HG03342 (cell line): ENCODE data around the gene POLRMT.

Experiments
- ATAC-seq: cut with Tn5 transposase; IDR thresholded peaks from one replicate; pipeline ENCODE4 v1.9.1; 2021; ENCODE audit warnings: mild to moderate bottlenecking, moderate library complexity; ENCODE audit not compliant: unreplicated experiment

POLRMT gene

DNA sequence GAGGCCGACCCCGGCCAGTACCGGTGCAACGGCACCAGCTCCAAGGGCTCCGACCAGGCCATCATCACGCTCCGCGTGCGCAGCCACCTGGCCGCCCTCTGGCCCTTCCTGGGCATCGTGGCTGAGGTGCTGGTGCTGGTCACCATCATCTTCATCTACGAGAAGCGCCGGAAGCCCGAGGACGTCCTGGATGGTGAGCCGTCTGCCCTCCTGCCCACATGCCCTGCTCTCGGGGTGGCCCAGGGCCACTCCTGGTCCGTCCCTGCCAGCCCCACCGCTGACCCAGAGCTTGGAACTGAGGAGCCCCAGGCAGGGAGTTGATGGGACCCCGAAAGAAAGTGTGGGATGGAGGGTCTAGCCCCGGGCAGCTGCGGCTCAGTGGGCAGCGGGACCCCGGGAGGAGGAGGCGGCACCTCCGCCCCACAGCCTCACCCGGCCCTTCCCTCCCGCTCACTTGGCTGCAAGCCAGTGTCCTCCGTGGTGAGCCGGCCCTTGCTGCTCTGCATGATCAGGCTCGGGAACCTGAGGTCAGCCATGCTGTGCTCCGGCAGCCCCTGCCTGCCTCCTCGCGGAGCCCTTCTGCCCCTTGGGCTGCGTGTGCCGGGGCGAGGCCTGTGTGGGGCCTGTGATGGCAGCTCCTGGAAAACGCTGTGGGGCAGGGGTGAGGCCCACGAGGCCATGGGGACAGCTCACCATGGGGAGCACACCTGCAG lies 51.8 kb downstream of the POLRMT start:
- ATAC-seq: no peak

DNA sequence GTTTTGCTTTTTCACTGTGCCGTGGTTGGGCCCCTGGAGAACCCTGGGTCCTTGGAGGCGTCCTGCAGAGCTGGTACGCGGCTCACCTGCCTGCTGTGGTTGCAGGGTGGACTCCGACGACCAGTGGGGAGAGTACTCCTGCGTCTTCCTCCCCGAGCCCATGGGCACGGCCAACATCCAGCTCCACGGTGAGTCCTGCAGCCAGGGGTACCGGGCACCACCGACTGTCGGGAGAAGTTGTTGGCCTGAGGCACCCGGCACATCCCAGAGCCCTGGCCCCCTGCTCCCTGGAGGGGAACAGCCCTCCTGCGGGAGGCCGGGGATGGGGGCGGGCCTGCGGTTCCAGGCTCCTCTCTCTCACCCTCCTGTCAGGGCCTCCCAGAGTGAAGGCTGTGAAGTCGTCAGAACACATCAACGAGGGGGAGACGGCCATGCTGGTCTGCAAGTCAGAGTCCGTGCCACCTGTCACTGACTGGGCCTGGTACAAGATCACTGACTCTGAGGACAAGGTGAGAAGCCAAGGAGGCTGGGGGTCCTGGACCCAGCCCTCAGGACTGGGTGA lies 53.0 kb downstream of the POLRMT start:
- ATAC-seq: no peak

DNA sequence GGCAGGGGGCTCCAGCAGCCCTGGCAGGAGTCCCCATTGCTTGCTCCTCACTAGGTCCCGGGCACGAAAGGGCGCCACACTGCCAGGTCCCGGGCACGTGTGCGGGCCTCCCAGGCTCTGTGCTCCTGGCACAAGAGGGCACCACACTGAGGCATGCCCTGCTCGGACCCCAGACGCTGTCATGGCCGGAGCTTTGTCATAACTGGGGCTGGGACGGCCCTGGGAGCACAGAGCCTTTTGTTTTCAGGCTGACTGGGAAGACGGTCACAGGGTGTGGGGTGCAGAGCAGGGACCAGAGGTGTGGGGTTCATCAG lies 53.5 kb downstream of the POLRMT start:
- ATAC-seq: no peak

DNA sequence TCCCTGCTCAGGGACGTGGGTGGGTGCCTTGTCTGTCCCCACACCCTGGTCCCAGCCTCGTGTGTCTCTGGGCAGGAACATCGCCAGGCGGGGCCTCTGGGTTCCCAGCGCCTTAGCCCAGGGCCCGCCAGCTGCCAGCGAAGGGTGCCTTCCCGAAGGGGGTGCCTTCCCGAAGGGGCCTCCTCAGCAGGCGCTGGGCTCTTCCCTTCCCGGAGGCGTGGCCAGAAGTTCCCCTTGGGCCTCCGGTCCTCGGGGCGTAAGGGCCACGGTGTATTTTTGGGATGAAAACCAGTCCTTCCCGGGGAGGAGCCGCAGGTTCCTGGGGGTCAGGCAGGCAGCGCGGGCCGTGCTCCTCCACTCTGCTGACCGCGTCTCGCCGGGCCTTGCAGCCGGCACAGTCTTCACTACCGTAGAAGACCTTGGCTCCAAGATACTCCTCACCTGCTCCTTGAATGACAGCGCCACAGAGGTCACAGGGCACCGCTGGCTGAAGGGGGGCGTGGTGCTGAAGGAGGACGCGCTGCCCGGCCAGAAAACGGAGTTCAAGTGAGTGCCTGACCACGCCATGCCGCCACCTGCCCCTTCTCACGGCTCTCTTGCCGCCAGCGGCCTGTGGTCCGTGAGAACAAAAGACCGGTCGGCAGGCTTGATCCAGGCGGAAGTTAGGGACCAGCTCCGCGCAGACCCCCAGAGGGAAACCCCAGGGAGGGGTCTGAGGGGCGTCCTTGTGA lies 54.1 kb downstream of the POLRMT start:
- no peak for ATAC-seq

DNA sequence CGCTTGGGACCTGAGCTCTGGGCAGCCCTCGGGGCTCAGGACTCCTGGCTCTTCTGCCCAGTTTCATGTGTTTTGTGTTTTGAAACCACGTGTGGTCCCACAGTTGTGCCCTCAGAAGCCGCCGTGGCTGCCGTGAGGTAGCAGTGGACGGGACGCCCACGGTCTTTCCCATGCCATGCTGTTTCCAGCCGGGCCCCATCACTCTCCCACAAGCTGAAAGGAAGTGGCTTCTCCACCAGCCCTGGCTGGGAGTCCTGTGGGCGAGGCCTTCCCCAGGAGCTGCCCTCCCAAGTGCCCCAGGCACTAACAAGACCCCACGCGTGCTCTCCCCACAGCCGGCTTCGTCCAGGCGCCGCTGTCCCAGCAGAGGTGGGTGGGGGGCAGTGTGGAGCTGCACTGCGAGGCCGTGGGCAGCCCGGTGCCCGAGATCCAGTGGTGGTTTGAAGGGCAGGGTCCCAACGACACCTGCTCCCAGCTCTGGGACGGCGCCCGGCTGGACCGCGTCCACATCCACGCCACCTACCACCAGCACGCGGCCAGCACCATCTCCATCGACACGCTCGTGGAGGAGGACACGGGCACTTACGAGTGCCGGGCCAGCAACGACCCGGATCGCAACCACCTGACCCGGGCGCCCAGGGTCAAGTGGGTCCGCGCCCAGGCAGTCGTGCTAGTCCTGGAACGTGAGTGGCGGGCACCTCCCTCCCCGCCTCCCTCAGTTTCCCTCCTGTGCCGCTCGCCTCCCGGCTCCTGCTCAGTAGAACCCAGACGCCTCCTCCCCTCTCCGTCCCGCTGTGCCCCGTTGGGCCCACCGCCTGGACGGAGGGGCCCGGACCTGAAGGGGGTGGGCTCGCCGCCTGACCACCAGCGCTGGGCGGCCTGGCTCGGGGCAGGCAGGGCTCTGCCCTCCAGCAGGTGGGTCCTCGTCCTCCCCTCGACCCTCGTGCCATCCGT lies 55.6 kb downstream of the POLRMT start:
- no peak for ATAC-seq

DNA sequence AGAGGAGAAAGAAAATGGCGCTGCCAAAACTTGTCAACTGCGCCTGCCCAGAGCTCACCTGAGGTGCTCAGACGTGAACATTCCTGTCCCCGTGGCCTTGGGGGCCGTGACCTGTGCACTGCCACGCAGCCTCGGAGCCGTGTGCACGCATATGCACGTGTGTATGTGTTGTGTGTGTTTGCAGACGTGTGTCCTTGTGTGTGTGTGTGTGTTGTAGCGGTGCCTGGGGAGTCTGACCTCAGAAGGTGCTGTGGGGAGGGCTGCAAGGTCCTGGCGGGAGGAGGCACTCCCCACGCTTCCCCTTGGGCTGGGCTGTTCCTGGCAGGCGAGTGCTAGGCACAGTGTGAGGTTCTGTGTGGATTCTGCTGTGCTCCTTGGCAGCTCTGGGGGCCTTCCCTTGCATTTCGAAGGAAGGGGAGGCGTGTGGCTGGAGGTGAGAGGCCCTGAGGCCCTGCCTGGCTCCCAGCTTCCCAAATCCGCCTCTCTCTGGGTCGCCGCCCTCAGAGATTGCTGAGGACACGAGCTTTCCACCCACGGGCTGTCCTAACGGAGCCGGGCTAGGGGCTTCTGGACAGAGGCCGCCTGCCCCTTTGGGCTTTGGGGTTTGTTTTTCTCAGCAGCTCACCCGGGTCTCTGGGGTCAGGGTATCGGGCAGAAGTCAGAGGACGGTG lies 56.4 kb downstream of the POLRMT start:
- ATAC-seq: no peak

DNA sequence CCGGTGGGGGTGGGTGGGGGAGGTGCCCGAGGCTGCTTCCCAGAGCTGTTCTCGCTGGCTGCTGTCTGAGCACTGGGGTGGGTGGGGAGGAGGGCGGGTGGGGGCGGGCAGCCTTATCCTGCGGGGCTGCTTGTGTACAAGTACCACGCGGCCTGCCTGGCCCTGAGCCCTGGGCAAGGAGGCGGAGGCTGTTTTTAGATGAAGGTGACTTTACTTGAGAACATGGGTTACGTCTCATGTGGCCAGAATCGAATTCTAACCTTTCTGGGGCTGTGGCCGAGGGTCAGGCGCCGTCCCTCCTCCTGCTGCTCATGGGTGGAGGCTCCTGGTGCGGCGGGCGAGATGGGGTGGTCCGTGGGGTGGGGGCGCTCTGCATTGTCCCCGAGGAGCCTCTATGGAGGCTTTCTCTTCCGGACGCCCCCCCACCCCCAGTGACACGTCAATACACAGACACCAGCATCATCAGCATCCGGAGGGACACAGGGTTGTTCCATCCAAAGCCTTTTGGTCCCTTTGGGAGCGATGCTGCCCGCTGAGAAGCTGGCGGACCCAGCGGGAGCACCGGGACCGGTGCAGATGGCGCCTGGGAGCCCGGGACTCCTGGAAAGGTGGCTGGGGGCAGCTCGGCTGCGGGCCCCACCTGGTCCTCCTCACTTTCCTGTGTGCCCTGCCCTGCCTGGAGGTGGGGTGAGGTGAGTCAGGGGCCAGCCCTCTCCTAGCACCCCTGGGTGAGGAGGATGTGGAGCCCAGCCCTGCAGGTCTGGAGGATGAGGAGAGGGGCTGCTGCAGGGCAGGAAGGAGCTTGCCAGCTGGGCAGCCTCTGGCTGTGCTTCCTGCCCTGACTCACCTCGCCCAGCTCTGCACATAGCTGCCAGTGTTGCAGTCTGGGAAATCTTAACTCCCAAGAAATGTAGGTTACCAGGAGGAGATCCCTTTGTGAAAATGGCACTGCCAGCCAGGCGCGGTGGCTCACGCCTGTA lies 57.5 kb downstream of the POLRMT start:
- ATAC-seq: no peak

DNA sequence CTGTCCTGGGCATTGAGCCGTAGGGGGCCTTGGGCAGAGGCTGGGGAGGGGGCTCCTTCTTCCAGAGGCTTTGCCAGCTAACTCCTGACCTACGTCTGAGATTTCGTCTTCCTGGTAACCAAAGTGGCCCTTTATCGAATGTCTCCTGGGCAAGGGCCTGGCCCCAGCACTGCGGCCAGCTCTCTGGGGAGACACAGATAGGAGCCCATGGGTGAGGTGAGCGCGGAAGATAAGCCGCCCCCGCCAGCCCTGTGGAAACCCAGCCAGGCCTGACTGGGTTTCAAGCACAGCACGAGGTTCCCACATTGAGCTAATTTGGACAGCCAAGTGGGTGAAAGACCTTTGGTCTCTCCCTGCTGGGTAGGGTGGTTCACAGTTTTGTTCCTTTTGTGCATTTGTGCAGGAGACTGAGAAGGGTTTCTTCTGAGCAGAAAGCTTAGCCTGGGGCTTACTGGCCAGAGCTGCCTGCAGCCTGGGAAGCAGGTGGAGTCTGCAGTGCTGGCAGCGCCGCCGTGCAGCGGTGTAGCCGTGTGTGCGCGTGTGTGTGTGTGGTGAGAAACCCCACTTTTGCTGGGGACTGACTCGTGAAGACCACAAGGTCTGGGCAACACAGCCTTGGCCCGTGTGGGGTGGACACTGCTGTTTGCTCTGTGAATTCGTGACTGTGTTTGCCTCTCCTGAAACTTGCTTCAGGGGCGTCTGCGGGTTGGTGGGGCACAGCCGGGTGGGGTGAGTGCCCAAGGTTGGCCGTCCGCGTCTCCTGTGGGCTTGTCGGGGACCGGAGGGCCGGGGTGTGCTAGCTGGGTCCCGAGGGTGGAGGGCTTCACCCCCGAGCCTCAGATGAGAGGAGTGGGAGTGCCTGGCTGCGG lies 58.4 kb downstream of the POLRMT start:
- no peak for ATAC-seq

DNA sequence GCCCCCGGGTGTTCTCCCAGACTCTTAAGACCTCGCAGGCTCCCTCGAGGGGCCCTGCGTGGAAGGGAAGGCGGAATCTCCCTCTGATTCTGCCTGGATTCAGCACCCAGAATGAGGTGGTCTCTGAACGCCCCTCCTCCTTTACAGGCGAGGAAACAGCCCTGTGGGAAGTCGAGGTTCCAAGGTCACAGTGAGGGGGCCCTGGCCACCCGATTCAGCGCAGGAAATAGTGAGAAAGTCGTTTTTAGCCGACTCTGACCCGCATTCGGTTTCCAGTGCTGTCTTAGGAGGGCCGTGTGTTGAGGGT lies 59.9 kb downstream of the POLRMT start:
- ATAC-seq: no peak

DNA sequence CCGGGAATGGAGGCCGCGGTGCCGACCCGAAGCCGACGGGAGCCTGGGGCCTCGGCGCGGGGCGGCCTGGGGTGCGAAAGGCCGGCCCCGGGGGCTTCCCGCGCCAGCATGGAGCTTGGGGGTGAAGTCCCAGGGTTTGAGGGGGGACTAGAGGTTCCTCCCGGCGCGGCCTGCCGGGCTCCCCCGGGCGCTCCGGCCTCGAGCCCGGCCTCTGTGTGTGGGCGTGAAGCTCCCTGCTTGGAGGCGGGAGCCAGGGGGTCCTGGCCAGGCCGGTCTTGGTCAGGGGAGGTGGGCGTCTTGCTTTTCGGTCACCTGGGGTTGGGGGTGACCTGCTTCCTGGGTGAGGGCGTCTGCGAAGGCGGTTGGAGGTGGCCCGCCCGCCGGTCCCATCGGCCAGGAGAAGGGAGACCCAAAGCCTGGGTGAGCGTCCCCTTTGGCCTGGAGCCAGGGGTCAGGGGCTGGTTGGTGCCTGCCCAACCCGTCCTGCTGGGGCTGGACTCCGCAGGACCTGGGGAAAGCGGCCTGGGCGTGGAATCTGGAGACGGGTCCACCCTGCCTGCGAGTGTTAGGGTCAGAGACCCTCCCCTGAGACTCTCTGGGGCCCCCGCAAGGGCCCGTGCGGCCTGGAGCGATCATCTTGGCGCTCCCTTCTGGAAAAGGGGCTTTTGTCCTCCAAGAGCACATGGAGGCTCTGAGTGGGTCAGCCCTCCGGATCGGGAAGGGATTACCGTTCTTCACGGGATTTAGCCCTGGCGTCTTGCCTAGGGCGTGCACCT lies 60.4 kb downstream of the POLRMT start:
- ATAC-seq: peak; percentile 29

DNA sequence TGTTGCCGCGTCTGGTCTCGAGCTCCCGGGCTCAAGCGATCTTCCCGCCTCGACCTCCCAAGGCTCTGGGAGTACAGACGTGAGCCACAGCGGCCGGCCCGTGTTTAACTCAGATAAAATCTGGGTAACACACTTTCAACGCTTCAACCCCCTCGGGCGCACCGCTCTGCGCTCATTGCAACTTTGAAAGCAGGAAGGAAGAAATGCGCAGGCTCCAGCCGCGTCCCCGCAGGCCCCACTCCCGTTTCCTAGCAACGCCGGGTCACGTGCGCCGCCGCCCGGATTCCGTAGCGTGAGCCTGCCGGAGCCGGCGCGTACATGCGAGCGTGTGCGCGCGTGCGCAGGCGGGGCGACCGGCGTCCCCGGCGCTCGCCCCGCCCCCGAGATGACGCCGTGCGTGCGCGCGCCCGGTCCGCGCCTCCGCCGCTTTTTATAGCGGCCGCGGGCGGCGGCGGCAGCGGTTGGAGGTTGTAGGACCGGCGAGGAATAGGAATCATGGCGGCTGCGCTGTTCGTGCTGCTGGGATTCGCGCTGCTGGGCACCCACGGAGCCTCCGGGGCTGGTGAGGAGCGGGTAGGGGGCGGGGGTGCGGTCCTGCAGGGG lies 61.1 kb downstream of the POLRMT start, which contains the start of gene BSG:
Gene BSG, plus strand, starts transcription at position 457 of the 603 bp plus-strand sequence. Its CDS starts 39 bp downstream, at position 496.
- peak; percentile 74 for ATAC-seq

DNA sequence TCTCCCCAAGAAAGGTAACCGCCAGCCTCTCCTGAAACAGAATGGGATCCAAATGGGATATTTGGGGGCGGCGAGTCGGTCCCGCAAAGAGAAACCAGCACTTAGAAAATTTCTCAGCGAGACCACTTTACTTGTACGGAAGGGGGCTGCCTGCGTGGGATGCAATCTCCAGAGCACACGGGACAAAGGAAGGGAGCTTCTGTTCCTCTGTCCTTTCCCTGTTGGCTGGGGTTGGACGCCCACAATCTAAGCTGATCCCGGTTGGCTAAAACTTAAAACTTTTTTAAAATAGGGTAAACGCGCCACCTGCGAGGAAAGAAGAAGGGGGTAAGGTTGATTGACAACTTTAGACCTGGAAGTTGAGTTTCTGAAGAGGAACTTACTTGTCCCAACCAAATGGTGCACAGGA lies 61.8 kb downstream of the POLRMT start:
- no peak for ATAC-seq

DNA sequence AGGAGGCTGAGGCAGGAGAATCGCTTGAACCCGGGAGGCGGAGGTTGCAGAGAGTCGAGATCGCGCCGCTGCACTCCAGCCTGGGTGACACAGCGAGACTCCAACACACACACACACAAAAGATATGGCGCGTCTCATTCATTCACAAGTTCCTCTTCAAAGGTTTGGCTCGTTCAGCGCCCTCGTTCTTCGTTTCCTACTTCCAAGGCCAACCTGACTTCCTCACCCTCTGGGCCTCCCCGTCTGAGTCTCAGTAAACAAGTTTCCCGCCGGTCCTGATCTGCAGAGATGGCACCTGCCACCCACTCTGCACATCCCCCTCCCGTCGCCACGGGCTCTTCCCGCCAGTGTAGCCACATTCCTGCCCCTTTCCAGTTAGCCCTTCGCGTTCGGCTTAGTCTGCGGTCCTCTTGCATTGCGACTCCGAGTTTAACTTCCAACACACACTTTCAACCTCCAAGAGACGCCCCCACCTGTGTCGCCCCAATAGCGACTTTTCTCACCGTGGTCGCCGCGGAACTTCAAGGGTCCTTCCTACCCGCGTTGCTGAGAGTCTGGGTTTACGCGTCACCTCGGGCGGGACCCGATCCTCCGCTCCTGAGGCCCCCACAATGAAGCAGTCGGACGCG lies 62.3 kb downstream of the POLRMT start:
- ATAC-seq: no peak

DNA sequence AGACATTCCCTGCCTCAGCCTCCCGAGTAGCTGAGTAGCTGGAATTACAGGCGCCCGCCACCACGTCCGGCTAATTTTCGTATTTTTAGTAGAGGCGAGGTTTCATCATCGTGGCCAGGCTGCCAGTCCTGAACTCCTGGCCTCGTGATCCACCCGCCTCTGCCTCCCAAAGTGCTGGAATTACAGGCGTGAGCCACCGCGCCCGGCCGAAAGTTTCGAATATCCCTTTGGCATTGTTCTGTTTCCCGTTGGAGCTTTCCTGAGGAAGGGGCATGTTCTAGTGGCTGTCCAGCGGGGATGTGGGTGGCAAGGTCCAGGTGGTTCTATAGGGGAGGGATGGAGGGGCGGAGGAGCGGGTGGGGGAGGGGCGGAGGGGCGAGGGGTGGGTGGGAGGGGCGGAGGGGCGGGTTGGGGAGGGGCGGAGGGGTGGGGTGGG lies 63.1 kb downstream of the POLRMT start:
- ATAC-seq: no peak

DNA sequence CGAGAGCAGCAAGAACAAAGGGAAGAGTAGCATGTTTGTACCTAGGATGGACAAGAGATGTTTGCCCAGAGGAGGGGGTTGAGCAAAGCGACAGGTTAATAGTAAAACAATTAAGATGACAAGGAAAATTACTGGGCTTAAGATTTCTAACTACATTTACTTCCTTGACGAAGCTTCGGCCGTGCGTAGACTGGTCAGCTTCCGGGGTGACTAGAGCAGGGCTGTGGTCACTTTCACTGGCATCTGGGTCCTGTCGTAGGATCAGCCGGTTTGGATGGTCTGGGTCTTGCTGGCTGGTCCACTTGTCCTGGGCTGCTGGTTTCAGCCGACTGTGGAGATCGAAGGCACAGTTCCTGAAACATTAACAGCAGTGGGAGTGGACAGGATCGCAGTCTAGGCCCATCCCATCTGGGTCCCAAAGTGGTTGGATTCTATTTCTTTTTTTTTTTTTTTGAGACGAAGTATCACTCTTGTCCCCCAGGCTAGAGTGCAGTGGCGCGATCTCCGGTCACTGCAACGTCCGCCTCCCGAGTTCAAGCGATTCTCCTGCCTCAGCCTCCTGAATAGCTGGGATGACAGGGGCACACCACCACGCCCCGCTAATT lies 65.9 kb downstream of the POLRMT start:
- ATAC-seq: no peak
